ENCODE results near the gene RNF152. TPM values are rescaled to one million over a fixed set of nuclear protein-coding genes. Genes with fewer than 3 reads are reported as not detected.
A peak's percentile ranks its signal among the peaks of the same experiment; 100 is the strongest.

RNF152 gene
- total and polyA plus RNA-seq, 5 donors: 3.6 to 17.9 (median 10.9) TPM

- intact Hi-C loops (cut with DNase I): no loop called here
- no peak overlapping the region for H3K4me3 ChIP-seq (ENCODE audit: low read length)
- H3K4me1 ChIP-seq (ENCODE audit: control insufficient read depth, insufficient read depth, low read length): peaks cover 5% of the 10 kb centered on the region
- no peaks in the 10 kb centered on the region for H3K27me3 ChIP-seq (ENCODE audit: control insufficient read depth, insufficient read depth)
- 92% methylated on average over 1 of the region's 1 CpG for WGBS
- no peak overlapping the region for H3K27ac ChIP-seq (ENCODE audit: low read length)
- no peak for ATAC-seq
- no peaks in the 10 kb centered on the region for H3K9me3 ChIP-seq (ENCODE audit: control insufficient read depth, low read length)
- no peak for DNase-seq
Measured at GRCh38 chr18:61840324-61840723, 52.5 kb downstream of the RNF152 start.

- 74% methylated on average over 5 of the region's 5 CpGs for WGBS
Measured at GRCh38 chr18:61838521-61838920, 54.3 kb downstream of the RNF152 start.

DNA sequence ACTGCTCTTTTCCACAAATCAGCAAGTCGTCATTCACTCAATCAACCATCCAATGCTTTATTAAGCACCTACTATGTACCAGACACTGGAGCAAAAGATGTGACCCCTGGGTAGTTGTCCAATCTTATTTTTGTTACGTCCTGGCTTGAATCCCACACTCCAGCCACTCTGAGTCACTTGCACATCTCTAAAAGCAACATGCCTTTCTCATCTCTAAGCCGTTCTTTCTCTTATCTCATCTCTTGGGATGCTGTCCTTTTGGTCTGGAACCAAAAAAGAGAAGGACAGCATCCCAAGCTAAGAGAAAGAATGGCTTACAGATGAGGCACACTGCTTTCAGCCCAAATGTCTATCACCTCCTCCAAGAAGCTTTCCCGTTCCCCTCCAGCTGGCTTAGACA lies 58.8 kb downstream of the RNF152 start:
- no peak overlapping the region for H3K4me3 ChIP-seq (ENCODE audit: low read length)
- ATAC-seq (peak; percentile 29 to 54), DNase-seq (no peak)
- H3K27ac ChIP-seq (ENCODE audit: low read length): no peak overlapping the region
- intact Hi-C loops (cut with DNase I): no loop called here
- H3K4me1 ChIP-seq (ENCODE audit: control insufficient read depth, insufficient read depth, low read length): peaks cover 5% of the 10 kb centered on the region
- H3K9me3 ChIP-seq (ENCODE audit: control insufficient read depth, low read length): no peaks in the 10 kb centered on the region
- 49% methylated on average over 4 of the region's 4 CpGs for WGBS
- no peaks in the 10 kb centered on the region for H3K27me3 ChIP-seq (ENCODE audit: control insufficient read depth, insufficient read depth)

More at GRCh38 chr18:61838521-61838920, 54.3 kb downstream of the RNF152 start:
- no peak overlapping the region for H3K4me3 ChIP-seq (ENCODE audit: low read length)
- H3K4me1 ChIP-seq (ENCODE audit: control insufficient read depth, insufficient read depth, low read length): peaks cover 5% of the 10 kb centered on the region
- no peak overlapping the region for H3K27ac ChIP-seq (ENCODE audit: low read length)
- DNase-seq (no peak), ATAC-seq (no peak)
- H3K27me3 ChIP-seq (ENCODE audit: control insufficient read depth, insufficient read depth): no peaks in the 10 kb centered on the region
- intact Hi-C loops (cut with DNase I): no loop called here
- no peaks in the 10 kb centered on the region for H3K9me3 ChIP-seq (ENCODE audit: control insufficient read depth, low read length)

GRCh38 chr18:61833387-61833786 lies 59.4 kb downstream of the RNF152 start:
- H3K9me3 ChIP-seq (ENCODE audit: control insufficient read depth, low read length): no peaks in the 10 kb centered on the region
- H3K4me1 ChIP-seq (ENCODE audit: control insufficient read depth, insufficient read depth, low read length): peaks cover 3% of the 10 kb centered on the region
- no peak overlapping the region for H3K27ac ChIP-seq (ENCODE audit: low read length)
- ATAC-seq (peak in 1 of 2 donors; percentile 50), DNase-seq (no peak)
- WGBS: 23% methylated on average over 5 of the region's 5 CpGs
- no peaks in the 10 kb centered on the region for H3K27me3 ChIP-seq (ENCODE audit: control insufficient read depth, insufficient read depth)
- no peak overlapping the region for H3K4me3 ChIP-seq (ENCODE audit: low read length)
- intact Hi-C loops (cut with DNase I): no loop called here

- DNase-seq: no peak
- Histone ChIP-seq H3K27ac (ENCODE audit: low read length) (no peak overlapping the region), H3K4me1 (ENCODE audit: control insufficient read depth, insufficient read depth, low read length) (peaks cover 2% of the 10 kb centered on the region), H3K9me3 (ENCODE audit: control insufficient read depth, low read length) (no peaks in the 10 kb centered on the region), H3K27me3 (ENCODE audit: control insufficient read depth, insufficient read depth) (no peaks in the 10 kb centered on the region), H3K4me3 (ENCODE audit: low read length) (no peak overlapping the region)
- no peak for ATAC-seq
- 77% methylated on average over 2 of the region's 2 CpGs for WGBS
- intact Hi-C loops (cut with DNase I): no loop called here
Measured at GRCh38 chr18:61832858-61833257, 59.9 kb downstream of the RNF152 start.

DNA sequence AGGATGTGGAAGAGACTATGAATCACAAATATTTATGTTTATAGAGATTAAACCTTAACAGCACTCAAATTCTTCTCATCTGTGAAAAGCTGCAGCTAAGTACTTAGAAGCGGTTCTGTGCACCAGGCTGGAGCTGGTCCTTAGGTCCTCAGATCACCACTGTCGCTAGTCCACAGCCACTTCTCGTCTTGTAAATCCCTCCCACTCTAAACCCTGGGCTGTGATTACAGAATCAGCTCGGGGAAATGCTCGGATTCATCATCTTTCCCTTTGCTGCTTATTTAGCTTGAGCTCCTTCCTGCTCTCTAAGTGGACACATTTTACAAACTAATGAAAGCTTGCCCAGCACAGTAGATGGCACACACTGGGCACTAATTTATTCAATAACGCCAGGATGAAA lies 61.7 kb downstream of the RNF152 start:
- WGBS: 35% methylated on average over 6 of the region's 6 CpGs
- intact Hi-C loops (cut with DNase I): no loop called here

GRCh38 chr18:61829108-61829507 lies 63.7 kb downstream of the RNF152 start:
- no peak overlapping the region for H3K27ac ChIP-seq (ENCODE audit: low read length)
- peak in 1 of 2 donors; percentile 30 for ATAC-seq
- WGBS: 88% methylated on average over 7 of the region's 7 CpGs
- no peaks in the 10 kb centered on the region for H3K27me3 ChIP-seq (ENCODE audit: control insufficient read depth, insufficient read depth)
- DNase-seq: peak in 1 of 3 donors; percentile 13
- H3K4me3 ChIP-seq (ENCODE audit: low read length): no peak overlapping the region
- peaks cover 2% of the 10 kb centered on the region for H3K4me1 ChIP-seq (ENCODE audit: control insufficient read depth, insufficient read depth, low read length)
- intact Hi-C loops (cut with DNase I): no loop called here
- no peaks in the 10 kb centered on the region for H3K9me3 ChIP-seq (ENCODE audit: control insufficient read depth, low read length)

More for the DNA sequence above, 61.7 kb downstream of the RNF152 start:
- Histone ChIP-seq H3K27ac (ENCODE audit: low read length) (no peak overlapping the region), H3K4me1 (ENCODE audit: control insufficient read depth, insufficient read depth, low read length) (peaks cover 2% of the 10 kb centered on the region), H3K4me3 (ENCODE audit: low read length) (no peak overlapping the region), H3K27me3 (ENCODE audit: control insufficient read depth, insufficient read depth) (no peaks in the 10 kb centered on the region), H3K9me3 (ENCODE audit: control insufficient read depth, low read length) (no peaks in the 10 kb centered on the region)
- DNase-seq (peak in 1 of 3 donors; percentile 28), ATAC-seq (peak; percentile 58 to 67)

GRCh38 chr18:61827591-61827990 lies 65.2 kb downstream of the RNF152 start:
- Histone ChIP-seq H3K27ac (ENCODE audit: low read length) (no peak overlapping the region), H3K27me3 (ENCODE audit: control insufficient read depth, insufficient read depth) (no peaks in the 10 kb centered on the region), H3K9me3 (ENCODE audit: control insufficient read depth, low read length) (no peaks in the 10 kb centered on the region), H3K4me3 (ENCODE audit: low read length) (no peak overlapping the region), H3K4me1 (ENCODE audit: control insufficient read depth, insufficient read depth, low read length) (peaks cover 2% of the 10 kb centered on the region)
- intact Hi-C loops (cut with DNase I): no loop called here
- ATAC-seq (no peak), DNase-seq (no peak)
- WGBS: 84% methylated on average over 3 of the region's 3 CpGs

DNA sequence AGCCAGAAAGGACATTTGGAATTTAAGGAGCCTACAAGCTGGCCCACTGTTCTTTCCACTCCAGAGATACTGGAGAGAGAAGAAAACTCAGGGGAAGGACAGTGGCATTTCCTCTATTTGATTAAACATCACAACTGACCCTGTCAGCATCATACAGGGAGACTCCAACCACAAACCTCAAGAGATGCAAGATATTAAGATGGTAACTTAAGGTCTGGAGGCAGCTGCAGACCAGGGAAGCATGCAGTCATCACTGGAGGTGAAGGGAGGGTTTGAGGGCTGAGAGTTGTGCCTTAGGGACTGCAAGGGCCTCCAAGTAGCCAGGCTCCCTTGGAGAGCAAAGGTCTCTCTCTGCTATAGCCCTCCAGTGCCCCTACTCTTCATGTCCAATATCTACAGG lies 67.4 kb downstream of the RNF152 start:
- no peak overlapping the region for H3K27ac ChIP-seq (ENCODE audit: low read length)
- H3K9me3 ChIP-seq (ENCODE audit: control insufficient read depth, low read length): no peaks in the 10 kb centered on the region
- DNase-seq: no peak
- intact Hi-C loops (cut with DNase I): no loop called here
- H3K4me3 ChIP-seq (ENCODE audit: low read length): no peak overlapping the region
- no peak for ATAC-seq
- H3K4me1 ChIP-seq (ENCODE audit: control insufficient read depth, insufficient read depth, low read length): no peaks in the 10 kb centered on the region
- no peaks in the 10 kb centered on the region for H3K27me3 ChIP-seq (ENCODE audit: control insufficient read depth, insufficient read depth)

DNA sequence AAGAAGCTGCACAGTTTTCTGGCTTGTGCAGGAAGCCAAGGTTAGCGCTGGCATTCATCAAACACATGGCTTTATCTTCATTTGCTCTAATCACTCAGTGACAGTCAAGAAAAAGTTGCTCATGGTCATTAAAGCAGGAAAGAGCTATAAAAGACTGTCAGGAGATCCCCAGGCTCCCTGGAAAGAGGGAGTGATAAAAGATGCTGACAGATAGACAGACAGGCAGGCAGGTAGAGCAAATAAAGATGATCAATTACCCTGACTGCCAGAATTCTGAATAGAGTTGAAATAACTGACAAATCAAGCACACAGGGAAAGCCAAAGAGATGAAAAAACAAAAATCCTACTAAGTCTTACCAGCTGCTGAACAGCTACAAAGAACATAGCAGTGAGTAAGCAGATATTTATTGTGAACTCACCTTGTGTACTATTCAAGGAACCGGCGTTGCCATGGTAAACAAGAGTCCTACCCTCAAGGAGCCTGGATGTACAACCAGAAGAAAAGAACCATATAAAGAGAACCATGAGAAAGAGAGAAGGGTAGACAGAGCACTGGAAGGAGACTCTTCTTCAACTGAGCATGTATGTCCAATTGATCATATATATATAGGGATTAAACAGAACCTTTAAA lies 68.0 kb downstream of the RNF152 start:
- WGBS: 83% methylated on average over 3 of the region's 3 CpGs
- ATAC-seq: no peak
- Histone ChIP-seq H3K4me3 (ENCODE audit: low read length) (no peak overlapping the region), H3K9me3 (ENCODE audit: control insufficient read depth, low read length) (no peaks in the 10 kb centered on the region), H3K4me1 (ENCODE audit: control insufficient read depth, insufficient read depth, low read length) (no peaks in the 10 kb centered on the region), H3K27ac (ENCODE audit: low read length) (no peak overlapping the region), H3K27me3 (ENCODE audit: control insufficient read depth, insufficient read depth) (no peaks in the 10 kb centered on the region)
- intact Hi-C loops (cut with DNase I): no loop called here
- DNase-seq: no peak

- Histone ChIP-seq H3K4me1 (ENCODE audit: control insufficient read depth, insufficient read depth, low read length) (no peaks in the 10 kb centered on the region), H3K9me3 (ENCODE audit: control insufficient read depth, low read length) (no peaks in the 10 kb centered on the region), H3K27ac (ENCODE audit: low read length) (no peak overlapping the region), H3K4me3 (ENCODE audit: low read length) (no peak overlapping the region), H3K27me3 (ENCODE audit: control insufficient read depth, insufficient read depth) (no peaks in the 10 kb centered on the region)
- DNase-seq: no peak
- ATAC-seq: peak in 1 of 2 donors; percentile 26
- intact Hi-C loops (cut with DNase I): no loop called here
- 89% methylated on average over 3 of the region's 3 CpGs for WGBS
Measured at GRCh38 chr18:61823595-61823994, 69.2 kb downstream of the RNF152 start.

- no peaks in the 10 kb centered on the region for H3K4me1 ChIP-seq (ENCODE audit: control insufficient read depth, insufficient read depth, low read length)
- no peak overlapping the region for H3K27ac ChIP-seq (ENCODE audit: low read length)
- no peaks in the 10 kb centered on the region for H3K9me3 ChIP-seq (ENCODE audit: control insufficient read depth, low read length)
- intact Hi-C loops (cut with DNase I): no loop called here
- H3K27me3 ChIP-seq (ENCODE audit: control insufficient read depth, insufficient read depth): no peaks in the 10 kb centered on the region
- ATAC-seq (no peak), DNase-seq (no peak)
- WGBS: 94% methylated on average over 4 of the region's 4 CpGs
- no peak overlapping the region for H3K4me3 ChIP-seq (ENCODE audit: low read length)
Measured at GRCh38 chr18:61822879-61823278, 69.9 kb downstream of the RNF152 start.

Data from right cardiac atrium (tissue), 5 donors.